SK-N-SH treated with all-trans-retinoic acid at 6 μM for 48 hours (cell line): ENCODE results near the gene NUP214.

ENCODE experiments used
- ATAC-seq: fragments of 200-7000 bp; cut with Tn5 transposase; 3 replicates; pipeline ENCODE4 v1.9.1; 2020; ENCODE audit warnings: mild to moderate bottlenecking, moderate library complexity
- ARNTL ChIP-seq: fragments of 450-650 bp; formaldehyde crosslinking; IDR thresholded peaks from 2 replicates; pipeline ENCODE4 v1.5.0; 2020; ENCODE audit warnings: low read depth, mild to moderate bottlenecking, moderate library complexity, borderline replicate concordance
- BACH2 ChIP-seq: fragments of 250-450 bp; sonication (Bioruptor Pico); IDR thresholded peaks from 2 replicates; pipeline ENCODE4 v1.9.0; 2021; ENCODE audit warnings: mild to moderate bottlenecking, borderline replicate concordance
- CREB5 ChIP-seq: fragments of 250-450 bp; sonication (Bioruptor Pico); IDR thresholded peaks from 2 replicates; pipeline ENCODE4 v1.5.1; 2020; ENCODE audit warnings: low read depth, mild to moderate bottlenecking, moderate library complexity
- CSDC2 ChIP-seq: fragments of 250-450 bp; sonication (Bioruptor Pico); IDR thresholded peaks from 2 replicates; pipeline ENCODE4 v1.5.0; 2020; ENCODE audit warnings: mild to moderate bottlenecking, moderate library complexity
- CSRNP3 ChIP-seq: fragments of 250-450 bp; sonication (Bioruptor Pico); IDR thresholded peaks from 2 replicates; pipeline ENCODE4 v1.5.1; 2021; ENCODE audit warnings: mild to moderate bottlenecking, moderate library complexity
- ESRRG ChIP-seq: fragments of 250-450 bp; sonication (Bioruptor Pico); IDR thresholded peaks from 2 replicates; pipeline ENCODE4 v1.6.1; 2021; ENCODE audit warnings: mild to moderate bottlenecking
- GLIS3 ChIP-seq: fragments of 250-450 bp; sonication (Bioruptor Pico); IDR thresholded peaks from 2 replicates; pipeline ENCODE4 v1.5.0; 2020; ENCODE audit warnings: mild to moderate bottlenecking, moderate library complexity
- ISL1 ChIP-seq: fragments of 250-450 bp; sonication (Bioruptor Pico); IDR thresholded peaks from 2 replicates; pipeline ENCODE4 v2.1.2; 2022; ENCODE audit warnings: mild to moderate bottlenecking, moderate library complexity
- OSR1 ChIP-seq: fragments of 250-450 bp; sonication (Bioruptor Pico); IDR thresholded peaks from 2 replicates; pipeline ENCODE4 v1.8.0; 2022; ENCODE audit warnings: moderate library complexity, mild to moderate bottlenecking, inconsistent platforms
- PATZ1 ChIP-seq: fragments of 250-450 bp; sonication (Bioruptor Pico); IDR thresholded peaks from 2 replicates; pipeline ENCODE4 v1.8.0; 2020; ENCODE audit warnings: mild to moderate bottlenecking, moderate library complexity, borderline replicate concordance
- POU6F1 ChIP-seq: fragments of 250-450 bp; sonication (Bioruptor Pico); IDR thresholded peaks from 2 replicates; pipeline ENCODE4 v1.8.0; 2021; ENCODE audit warnings: low read depth, mild to moderate bottlenecking, moderate library complexity, borderline replicate concordance
- PPARA ChIP-seq: fragments of 250-450 bp; sonication (Bioruptor Pico); IDR thresholded peaks from 2 replicates; pipeline ENCODE4 v1.5.0; 2020; ENCODE audit warnings: mild to moderate bottlenecking, borderline replicate concordance
- RARB ChIP-seq: fragments of 250-450 bp; sonication (Bioruptor Pico); IDR thresholded peaks from 2 replicates; pipeline ENCODE4 v1.8.0; 2021; ENCODE audit warnings: mild to moderate bottlenecking, moderate library complexity
- TCF4 ChIP-seq: fragments of 250-450 bp; sonication (Bioruptor Pico); IDR thresholded peaks from 2 replicates; pipeline ENCODE4 v1.8.0; 2021; ENCODE audit warnings: mild to moderate bottlenecking, moderate library complexity, borderline replicate concordance
- TOX ChIP-seq: fragments of 250-450 bp; sonication (Bioruptor Pico); IDR thresholded peaks from 2 replicates; pipeline ENCODE4 v1.8.0; 2021; ENCODE audit warnings: mild to moderate bottlenecking, moderate library complexity, borderline replicate concordance
- TSHZ2 ChIP-seq: fragments of 250-450 bp; sonication (Bioruptor Pico); IDR thresholded peaks from 2 replicates; pipeline ENCODE4 v1.5.0; 2020; ENCODE audit warnings: mild to moderate bottlenecking, moderate library complexity
- ZC3H10 ChIP-seq: fragments of 250-450 bp; sonication (Bioruptor Pico); IDR thresholded peaks from 2 replicates; pipeline ENCODE4 v1.5.1; 2021; ENCODE audit warnings: mild to moderate bottlenecking, moderate library complexity
- ZFP3 ChIP-seq: fragments of 250-450 bp; sonication (Bioruptor Pico); IDR thresholded peaks from 2 replicates; pipeline ENCODE4 v1.5.0; 2020; ENCODE audit warnings: mild to moderate bottlenecking, moderate library complexity
- ZFP30 ChIP-seq: fragments of 450-650 bp; formaldehyde crosslinking; IDR thresholded peaks from 2 replicates; pipeline ENCODE4 v1.5.0; 2022; ENCODE audit warnings: mild to moderate bottlenecking, moderate library complexity
- ZNF565 ChIP-seq: fragments of 450-650 bp; formaldehyde crosslinking; conservative IDR thresholded peaks from 2 replicates; pipeline ENCODE4 v1.5.0; 2020; ENCODE audit warnings: low read depth, mild to moderate bottlenecking, moderate library complexity
- ZNF70 ChIP-seq: fragments of 450-650 bp; formaldehyde crosslinking; IDR thresholded peaks from 2 replicates; pipeline ENCODE4 v1.5.0; 2020; ENCODE audit warnings: mild to moderate bottlenecking, moderate library complexity
- ZNF8 ChIP-seq: fragments of 450-650 bp; formaldehyde crosslinking; IDR thresholded peaks from 2 replicates; pipeline ENCODE4 v1.5.0; 2020; ENCODE audit warnings: mild to moderate bottlenecking, moderate library complexity

Gene NUP214

GRCh38 chr9:131273146-131273855, 147.9 kb downstream of the NUP214 start:
- TF ChIP-seq TSHZ2 (CRISPR knock-in tag), result no peak
- TF ChIP-seq GLIS3 (CRISPR knock-in tag), result no peak
- no peak for TF ChIP-seq ZNF565
- no peak for TF ChIP-seq BACH2 (CRISPR knock-in tag)
- TF ChIP-seq ZNF8 (CRISPR knock-in tag), result no peak
- no peak for TF ChIP-seq CREB5
- TF ChIP-seq POU6F1 (CRISPR knock-in tag), result no peak
- no peak for TF ChIP-seq TOX (CRISPR knock-in tag)
- TF ChIP-seq TCF4 (CRISPR knock-in tag), result no peak
- no peak for TF ChIP-seq PPARA (CRISPR knock-in tag)
- no peak for TF ChIP-seq PATZ1 (CRISPR knock-in tag)
- no peak for TF ChIP-seq ESRRG (CRISPR knock-in tag)
- no peak for TF ChIP-seq OSR1
- TF ChIP-seq ZC3H10 (CRISPR knock-in tag), result no peak
- no peak for TF ChIP-seq ISL1 (CRISPR knock-in tag)
- TF ChIP-seq ARNTL (CRISPR knock-in tag), result no peak
- no peak for TF ChIP-seq ZFP30 (CRISPR knock-in tag)
- no peak for TF ChIP-seq RARB (CRISPR knock-in tag)
- TF ChIP-seq CSRNP3 (CRISPR knock-in tag), result no peak
- no peak for TF ChIP-seq ZFP3 (CRISPR knock-in tag)
- no peak for ATAC-seq

- no peak for ATAC-seq
- TF ChIP-seq TSHZ2 (CRISPR knock-in tag) (no peak), TOX (CRISPR knock-in tag) (no peak), ZFP3 (CRISPR knock-in tag) (no peak), ZNF565 (no peak), CSDC2 (CRISPR knock-in tag) (no peak), ZNF70 (no peak), PATZ1 (CRISPR knock-in tag) (no peak), PPARA (CRISPR knock-in tag) (no peak), ESRRG (CRISPR knock-in tag) (no peak), ARNTL (CRISPR knock-in tag) (no peak), BACH2 (CRISPR knock-in tag) (no peak)
Measured at GRCh38 chr9:131273856-131274673, 148.7 kb downstream of the NUP214 start.
